ENCODE data around the gene SSMEM1. TPM values are rescaled to one million over a fixed set of nuclear protein-coding genes. Genes with fewer than 3 reads are reported as not detected.

The SSMEM1 gene
- total RNA-seq, 1 experiment from 2014 or later, result not detected

- Histone ChIP-seq H3K9me3 (ENCODE audit: control insufficient read depth, low read depth, low read length) (no peaks in the 10 kb centered on the region), H3K27me3 (ENCODE audit: insufficient read depth, low read length) (no peaks in the 10 kb centered on the region), H3K23ac (ENCODE audit: insufficient read length, low read depth, low read length) (no peak overlapping the region), H3K9ac (ENCODE audit: extremely low read depth, insufficient read length, low read length) (no peak overlapping the region), H3K4ac (ENCODE audit: low read depth, low read length) (no peak overlapping the region), H2AFZ (ENCODE audit: low read length) (no peak overlapping the region), H2BK120ac (ENCODE audit: low read depth, low read length, poor library complexity, severe bottlenecking) (no peak overlapping the region), H4K5ac (ENCODE audit: insufficient read length, low read depth, low read length) (no peak overlapping the region), H3K4me2 (ENCODE audit: insufficient read depth, insufficient read length, low read length) (no peak overlapping the region), H2BK20ac (ENCODE audit: low read depth, low read length, poor library complexity, severe bottlenecking) (no peak overlapping the region), H3K27ac (ENCODE audit: insufficient read length, low read depth, low read length) (no peak overlapping the region), H4K20me1 (ENCODE audit: control insufficient read depth, insufficient read depth, insufficient read length) (no peaks in the 10 kb centered on the region), H3K18ac (ENCODE audit: insufficient read length, low read depth, low read length) (no peak overlapping the region), H3K79me2 (ENCODE audit: insufficient read depth, low read length) (no peaks in the 10 kb centered on the region), H3K23me2 (ENCODE audit: insufficient read length, low read depth, low read length, poor library complexity, severe bottlenecking) (no peaks in the 10 kb centered on the region), H2AK5ac (ENCODE audit: insufficient read length, low read length) (no peak overlapping the region), H3T11ph (ENCODE audit: low read length) (no peak overlapping the region), H3K4me1 (ENCODE audit: insufficient read depth, low read length) (no peaks in the 10 kb centered on the region), H2BK15ac (ENCODE audit: low read depth, low read length) (no peak overlapping the region), H3K79me1 (ENCODE audit: insufficient read depth, low read depth, low read length, poor library complexity, severe bottlenecking) (no peaks in the 10 kb centered on the region), H4K8ac (replicated peaks; ENCODE audit: insufficient read length, low read depth, low read length) (no peak overlapping the region), H2BK5ac (ENCODE audit: insufficient read length, low read length) (no peak overlapping the region), H2BK12ac (ENCODE audit: insufficient read length, low read depth, low read length) (no peak overlapping the region), H3K14ac (ENCODE audit: insufficient read depth, low read length) (no peak overlapping the region), H3K56ac (ENCODE audit: insufficient read length, low read depth, low read length) (no peak overlapping the region), H4K91ac (ENCODE audit: insufficient read length, low read depth, low read length) (no peak overlapping the region)
- peaks cover 0 to 4% of the 10 kb centered on the region in 2 experiments; a peak in 1 of 5 replicates for H3K9me3 Mint-ChIP-seq
- H3K27ac Mint-ChIP-seq, result no peak overlapping the region
- TF ChIP-seq CTCF (conservative IDR thresholded peaks at IDR 0.05), result no peak
- no peaks in the 10 kb centered on the region for H3K4me1 Mint-ChIP-seq
- no peak overlapping the region for H3K4me3 Mint-ChIP-seq
- WGBS (ENCODE audit: extremely low coverage, insufficient read length, low lambda C conversion rate), result no CpG with 5 or more reads among the region's 5 CpGs
- H3K36me3 Mint-ChIP-seq (ENCODE audit: insufficient read depth in 1 of 3, low read depth in 3 of 3), result peaks cover 19 to 70% (median 59%) of the 10 kb centered on the region in 3 experiments; a peak in 6 of 7 replicates
- no peak for DNase-seq
- no peaks in the 10 kb centered on the region for H3K27me3 Mint-ChIP-seq (ENCODE audit: low read depth)
Measured at GRCh38 chr7:130162196-130162595, 45.5 kb upstream of the SSMEM1 start.
